ENCODE data around the gene HOXA6.

The HOXA6 gene

GRCh38 chr7:27187475-27188385 lies 40.2 kb upstream of the HOXA6 start:
- DNase-seq (ENCODE audit: low read depth) = no peak
- no peak for TF ChIP-seq CTCF (IDR thresholded peaks at IDR 0.05; ENCODE audit: insufficient read depth, low read depth, low read length, missing control alignments)
- no peak overlapping the region for H3K4me3 ChIP-seq (ENCODE audit: low read depth, low read length)

- DNase-seq (ENCODE audit: low read depth) = no peak
- no peak for TF ChIP-seq CTCF (IDR thresholded peaks at IDR 0.05; ENCODE audit: insufficient read depth, low read depth, low read length, missing control alignments)
- H3K4me3 ChIP-seq (ENCODE audit: low read depth, low read length) = no peak overlapping the region
These were observed 39.3 kb upstream of the HOXA6 start for GRCh38 chr7:27186668-27187474.

GRCh38 chr7:27185854-27186667 lies 38.5 kb upstream of the HOXA6 start:
- no peak overlapping the region for H3K4me3 ChIP-seq (ENCODE audit: low read depth, low read length)
- DNase-seq (ENCODE audit: low read depth) = no peak

GRCh38 chr7:27185013-27185853 lies 37.7 kb upstream of the HOXA6 start, which contains the start of gene HOXA11:
Gene HOXA11, minus strand, starts transcription at chr7:27185232. Its CDS starts 88 bp downstream, at chr7:27185144.
- TF ChIP-seq CTCF (IDR thresholded peaks at IDR 0.05; ENCODE audit: insufficient read depth, low read depth, low read length, missing control alignments) = no peak
- no peak within 1 kb of the TSS for H3K4me3 ChIP-seq (ENCODE audit: low read depth, low read length)
- DNase-seq (ENCODE audit: low read depth) = no peak

More at GRCh38 chr7:27185854-27186667, 38.5 kb upstream of the HOXA6 start:
- TF ChIP-seq CTCF (IDR thresholded peaks at IDR 0.05; ENCODE audit: insufficient read depth, low read depth, low read length, missing control alignments) = no peak

- no peak for TF ChIP-seq CTCF (IDR thresholded peaks at IDR 0.05; ENCODE audit: insufficient read depth, low read depth, low read length, missing control alignments)
- no peak for DNase-seq (ENCODE audit: low read depth)
- no peak overlapping the region for H3K4me3 ChIP-seq (ENCODE audit: low read depth, low read length)
These were observed 36.9 kb upstream of the HOXA6 start for GRCh38 chr7:27184337-27185012.

All from GM12865 (cell line).